Muscle layer of colon (tissue), 2 donors: Measurements from ENCODE around the gene KCP.

ENCODE experiments used
- H3K27ac ChIP-seq: one replicate; pipeline ENCODE4 v1.7.0; 2013; ENCODE audit warnings: low read depth, mild to moderate bottlenecking, low read length, moderate library complexity
- H3K27me3 ChIP-seq, 2 donors: one replicate each; pipeline ENCODE4 v1.7.0; 2013; ENCODE audit warnings: low read length in 2 of 2, mild to moderate bottlenecking in 2 of 2; ENCODE audit not compliant: insufficient read depth in 2 of 2, control insufficient read depth in 1 of 2
- H3K36me3 ChIP-seq: one replicate; pipeline ENCODE4 v1.7.0; 2013; ENCODE audit warnings: mild to moderate bottlenecking, low read length; ENCODE audit not compliant: insufficient read depth
- H3K4me1 ChIP-seq: one replicate; pipeline ENCODE4 v1.7.0; 2013; ENCODE audit warnings: mild to moderate bottlenecking, low read length; ENCODE audit not compliant: insufficient read depth
- H3K4me3 ChIP-seq, 2 donors: one replicate each; pipeline ENCODE4 v1.7.0; 2013; ENCODE audit warnings: low read length in 2 of 2, low read depth in 1 of 2, mild to moderate bottlenecking in 1 of 2, moderate library complexity in 1 of 2
- H3K9ac ChIP-seq: one replicate; pipeline ENCODE4 v1.7.0; 2013; ENCODE audit warnings: low read length
- H3K9me3 ChIP-seq: one replicate; pipeline ENCODE4 v1.7.0; 2013; ENCODE audit warnings: mild to moderate bottlenecking, low read length
- donor health status: abdominal sarcoma.
- donor health status: Adenocarcinoma of cecum.

KCP gene

GRCh38 chr7:128895320-128895719 lies 15.2 kb downstream of the KCP start:
- H3K27ac ChIP-seq = no peak overlapping the region
- no peaks in the 10 kb centered on the region for H3K4me1 ChIP-seq
- no peak overlapping the region for H3K9ac ChIP-seq
- H3K9me3 ChIP-seq = no peaks in the 10 kb centered on the region
- H3K4me3 ChIP-seq = no peak overlapping the region
- H3K27me3 ChIP-seq = peaks cover 0 to 14% of the 10 kb centered on the region in 2 donors
- no peaks in the 10 kb centered on the region for H3K36me3 ChIP-seq

DNA sequence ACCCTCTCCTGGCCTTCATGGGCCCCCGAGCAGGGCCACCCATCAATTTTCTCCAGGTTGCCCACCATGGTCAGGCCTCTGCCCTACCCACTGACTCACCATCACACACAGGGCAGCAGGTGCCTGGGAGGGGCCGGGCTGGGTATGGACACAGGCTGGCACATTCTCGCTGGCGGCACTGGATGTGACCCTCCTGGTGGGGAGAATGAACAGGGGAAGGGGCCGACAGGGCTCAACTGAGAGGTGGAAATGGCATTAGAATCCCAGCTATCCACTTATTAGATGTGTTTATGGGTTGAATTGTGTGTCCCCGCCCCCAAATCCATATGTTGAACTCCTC lies 16.4 kb downstream of the KCP start:
- Histone ChIP-seq H3K9ac (no peak overlapping the region), H3K4me1 (no peaks in the 10 kb centered on the region), H3K27me3 (peaks cover 0 to 17% of the 10 kb centered on the region in 2 donors), H3K36me3 (no peaks in the 10 kb centered on the region), H3K4me3 (no peak overlapping the region), H3K27ac (no peak overlapping the region), H3K9me3 (no peaks in the 10 kb centered on the region)

GRCh38 chr7:128893251-128894100 lies 17.0 kb downstream of the KCP start:
- Histone ChIP-seq H3K9ac (no peak overlapping the region), H3K36me3 (no peaks in the 10 kb centered on the region), H3K4me3 (no peak overlapping the region), H3K4me1 (no peaks in the 10 kb centered on the region), H3K27ac (no peak overlapping the region), H3K27me3 (peaks cover 0 to 20% of the 10 kb centered on the region in 2 donors), H3K9me3 (no peaks in the 10 kb centered on the region)

- H3K27me3 ChIP-seq = peaks cover 0 to 25% of the 10 kb centered on the region in 2 donors
- H3K27ac ChIP-seq = no peak overlapping the region
These were observed 17.8 kb downstream of the KCP start for GRCh38 chr7:128892521-128893250.

GRCh38 chr7:128891942-128892269 lies 18.6 kb downstream of the KCP start:
- Histone ChIP-seq H3K9ac (no peak overlapping the region), H3K4me3 (no peak overlapping the region), H3K36me3 (no peaks in the 10 kb centered on the region), H3K9me3 (no peaks in the 10 kb centered on the region), H3K27ac (no peak overlapping the region), H3K27me3 (peaks cover 0 to 30% of the 10 kb centered on the region in 2 donors), H3K4me1 (no peaks in the 10 kb centered on the region)

More at GRCh38 chr7:128892521-128893250, 17.8 kb downstream of the KCP start:
- Histone ChIP-seq H3K9me3 (no peaks in the 10 kb centered on the region), H3K4me1 (no peaks in the 10 kb centered on the region), H3K4me3 (no peak overlapping the region), H3K9ac (no peak overlapping the region), H3K36me3 (no peaks in the 10 kb centered on the region)

DNA sequence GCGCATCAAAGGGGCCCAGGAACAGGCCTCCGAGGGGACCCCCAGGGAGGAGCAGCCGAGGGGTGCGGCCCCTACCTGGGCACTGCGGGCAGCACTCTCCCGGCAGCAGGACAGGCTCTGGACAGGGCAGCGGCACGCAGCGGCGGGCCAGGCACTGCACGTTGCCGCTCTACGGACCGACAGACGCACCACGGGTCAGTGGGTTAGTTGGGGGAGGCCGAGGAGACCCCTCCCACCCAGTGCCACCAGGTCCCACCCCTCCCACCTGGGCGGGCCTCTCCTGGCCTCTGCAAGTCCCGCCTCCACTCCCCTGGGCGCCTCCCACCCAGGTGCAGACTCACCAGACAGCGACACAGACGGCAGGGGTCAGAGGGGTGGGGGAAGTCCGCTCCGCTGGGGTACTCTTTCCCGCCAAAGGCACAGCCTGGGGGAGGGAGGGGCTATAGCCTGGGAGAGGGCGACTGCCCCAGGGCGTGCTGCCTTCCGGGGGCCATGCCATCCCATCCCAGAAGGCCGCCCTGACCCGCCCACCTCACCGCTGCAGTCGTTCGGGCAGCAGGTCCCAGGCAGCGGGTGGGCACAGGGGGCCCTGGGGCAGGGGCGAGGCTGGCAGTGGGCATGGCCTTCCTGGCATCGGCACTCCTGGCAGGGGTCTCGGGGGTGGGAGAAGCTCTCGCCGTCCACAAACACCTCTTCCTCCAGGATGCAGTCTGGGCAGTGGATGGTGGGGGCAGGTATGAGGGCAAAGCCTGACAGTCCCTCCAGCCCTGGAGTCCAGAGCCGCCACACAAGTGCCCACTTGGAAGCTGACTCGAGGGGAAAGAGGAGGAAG lies 19.2 kb downstream of the KCP start:
- H3K9ac ChIP-seq = no peak overlapping the region
- H3K27ac ChIP-seq = no peak overlapping the region
- no peak overlapping the region for H3K4me3 ChIP-seq
- H3K4me1 ChIP-seq = no peaks in the 10 kb centered on the region
- no peaks in the 10 kb centered on the region for H3K36me3 ChIP-seq
- peaks cover 0 to 36% of the 10 kb centered on the region in 2 donors for H3K27me3 ChIP-seq
- H3K9me3 ChIP-seq = no peaks in the 10 kb centered on the region

DNA sequence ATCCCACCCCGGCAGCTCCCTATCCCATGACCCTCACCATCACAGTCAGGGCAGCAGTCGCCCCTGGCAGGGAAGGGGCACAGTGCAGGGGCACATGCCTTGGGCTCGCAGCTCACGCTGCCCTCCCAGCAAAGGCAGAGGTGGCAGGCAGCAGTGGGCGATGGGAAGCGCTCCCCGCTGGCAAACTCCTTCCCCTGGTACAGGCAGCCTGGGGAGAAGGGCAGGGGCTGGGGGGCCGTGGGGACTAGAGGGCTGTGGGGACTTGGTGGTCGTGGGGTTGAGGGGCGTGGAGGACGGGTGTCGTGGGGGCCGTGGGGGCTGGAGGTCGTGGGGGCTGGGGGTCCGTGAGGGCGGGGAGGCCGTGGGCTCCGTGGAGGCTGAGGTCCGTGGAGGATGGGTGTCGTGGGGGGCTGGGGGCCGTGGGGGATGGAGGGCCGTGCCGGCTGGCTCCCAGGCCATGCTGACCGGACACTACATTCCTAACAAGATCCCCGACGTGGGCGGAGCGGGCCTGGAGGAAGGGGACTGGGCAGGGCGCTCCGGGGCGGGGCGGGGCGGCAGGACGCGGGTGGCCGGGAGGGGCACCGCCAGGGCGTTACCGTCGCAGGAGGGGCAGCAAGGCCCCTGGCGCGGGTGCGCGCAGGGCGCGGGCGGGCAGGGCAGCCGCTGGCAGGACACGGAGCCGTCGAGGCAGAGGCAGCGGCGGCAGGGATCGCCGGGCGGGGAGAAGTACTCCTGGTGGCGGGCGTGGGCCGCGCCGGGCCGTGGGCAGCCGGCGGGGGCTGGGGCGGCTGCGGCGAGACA lies 20.0 kb downstream of the KCP start:
- Histone ChIP-seq H3K27me3 (peaks cover 0 to 36% of the 10 kb centered on the region in 2 donors), H3K4me3 (no peak overlapping the region), H3K36me3 (no peaks in the 10 kb centered on the region), H3K4me1 (no peaks in the 10 kb centered on the region), H3K9me3 (no peaks in the 10 kb centered on the region), H3K27ac (no peak overlapping the region), H3K9ac (no peak overlapping the region)

- no peaks in the 10 kb centered on the region for H3K36me3 ChIP-seq
These were observed 21.4 kb downstream of the KCP start for GRCh38 chr7:128889121-128889520.

DNA sequence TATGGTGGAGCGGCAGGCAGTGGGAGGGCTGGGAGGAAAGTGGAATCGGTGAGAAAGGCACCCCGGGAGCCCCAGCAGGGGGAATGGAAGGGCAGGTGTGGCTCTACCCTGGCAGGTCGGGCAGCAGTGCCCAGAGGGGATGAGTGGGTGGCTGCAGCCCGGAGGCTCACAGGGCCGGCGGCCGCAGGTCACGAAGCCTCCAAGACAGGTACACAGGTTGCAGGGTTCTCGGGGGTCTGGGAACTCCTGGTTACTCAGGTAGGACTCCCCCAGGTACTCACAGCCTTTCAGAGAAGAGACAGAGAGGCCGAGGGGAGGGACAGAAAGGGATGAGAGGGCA lies 21.8 kb downstream of the KCP start:
- H3K27me3 ChIP-seq = peaks cover 0 to 36% of the 10 kb centered on the region in 2 donors
- H3K4me3 ChIP-seq = no peak overlapping the region

More at GRCh38 chr7:128889121-128889520, 21.4 kb downstream of the KCP start:
- H3K27ac ChIP-seq = no peak overlapping the region
- H3K9ac ChIP-seq = no peak overlapping the region
- peaks cover 0 to 36% of the 10 kb centered on the region in 2 donors for H3K27me3 ChIP-seq
- H3K4me3 ChIP-seq = no peak overlapping the region
- H3K9me3 ChIP-seq = no peaks in the 10 kb centered on the region
- no peaks in the 10 kb centered on the region for H3K4me1 ChIP-seq

GRCh38 chr7:128888039-128888755 lies 22.3 kb downstream of the KCP start:
- Histone ChIP-seq H3K4me3 (no peak overlapping the region), H3K36me3 (no peaks in the 10 kb centered on the region), H3K9ac (no peak overlapping the region), H3K27me3 (peaks cover 0 to 36% of the 10 kb centered on the region in 2 donors), H3K4me1 (no peaks in the 10 kb centered on the region), H3K27ac (no peak overlapping the region), H3K9me3 (no peaks in the 10 kb centered on the region)

More for the DNA sequence above, 21.8 kb downstream of the KCP start:
- no peaks in the 10 kb centered on the region for H3K4me1 ChIP-seq
- no peaks in the 10 kb centered on the region for H3K36me3 ChIP-seq
- no peak overlapping the region for H3K27ac ChIP-seq
- no peaks in the 10 kb centered on the region for H3K9me3 ChIP-seq
- no peak overlapping the region for H3K9ac ChIP-seq
